HEK293 (cell line): ENCODE measurements around the gene LPO.
A peak's percentile ranks its signal among the peaks of the same experiment; 100 is the strongest.

ENCODE experiments used
- CTCF ChIA-PET: fragments of 350-600 bp; formaldehyde crosslinking; extraction: SDS; loops from one replicate; lab custom pipeline; 2021; ENCODE audit warnings: antibody characterized with exemption; lab: Yijun Ruan, JAX
- POLR2A ChIA-PET: fragments of 300-600 bp; formaldehyde crosslinking; extraction: SDS; loops from one replicate; lab custom pipeline; 2020; ENCODE audit warnings: antibody characterized with exemption, inconsistent platforms; lab: Yijun Ruan, JAX
- H3K27ac ChIP-seq: fragments of 200-500 bp; sonication (Bioruptor generic); 2 replicates; pipeline ENCODE4 v1.5.1; 2014; ENCODE audit warnings: low read depth, low read length, control low read depth, inconsistent platforms; ENCODE audit errors: extremely low read depth
- H3K36me3 ChIP-seq, 2 experiments: fragments of 200-500 bp in 1 of 2; sonication (Bioruptor generic) in 1 of 2; 1 replicate in 1 of 2; 2 replicates in 1 of 2; pipeline ENCODE4 v1.5.1; 2014 to 2017; ENCODE audit warnings: inconsistent platforms in 2 of 2, low read length in 2 of 2; ENCODE audit not compliant: control insufficient read depth in 2 of 2, insufficient read depth in 1 of 2
- H3K4me1 ChIP-seq: fragments of 200-500 bp; sonication (Bioruptor generic); 2 replicates; pipeline ENCODE4 v1.5.1; 2014; ENCODE audit warnings: mild to moderate bottlenecking, low read length, inconsistent platforms; ENCODE audit not compliant: control insufficient read depth, insufficient read depth
- H3K4me3 ChIP-seq: 2 replicates; pipeline ENCODE4 v1.5.1; 2011; ENCODE audit warnings: low read depth, mild to moderate bottlenecking, control low read depth, low read length, moderate library complexity
- H3K9me3 ChIP-seq: fragments of 200-500 bp; sonication (Bioruptor generic); 2 replicates; pipeline ENCODE4 v1.5.1; 2014; ENCODE audit warnings: low read depth, low read length, inconsistent platforms; ENCODE audit not compliant: control insufficient read depth, insufficient read depth
- BCL11A ChIP-seq: fragments of 450-650 bp; formaldehyde crosslinking; IDR thresholded peaks from 2 replicates; pipeline ENCODE4 v1.5.1; 2016; ENCODE audit warnings: low read depth, missing biosample characterization, missing genetic modification characterization
- KLF1 ChIP-seq: fragments of 450-650 bp; formaldehyde crosslinking; IDR thresholded peaks from 2 replicates; pipeline ENCODE4 v1.5.1; 2016; ENCODE audit warnings: missing biosample characterization, missing genetic modification characterization
- PATZ1 ChIP-seq: fragments of 450-650 bp; formaldehyde crosslinking; IDR thresholded peaks from 2 replicates; pipeline ENCODE4 v1.5.1; 2016; ENCODE audit warnings: missing biosample characterization, missing genetic modification characterization
- PRDM1 ChIP-seq: fragments of 450-650 bp; formaldehyde crosslinking; IDR thresholded peaks from 2 replicates; pipeline ENCODE4; 2016; ENCODE audit warnings: missing biosample characterization, missing genetic modification characterization
- PRDM10 ChIP-seq: fragments of 450-650 bp; formaldehyde crosslinking; IDR thresholded peaks from 2 replicates; pipeline ENCODE4 v1.5.1; 2016; ENCODE audit warnings: missing biosample characterization, missing genetic modification characterization
- REPIN1 ChIP-seq: fragments of 450-650 bp; formaldehyde crosslinking; IDR thresholded peaks from 2 replicates; pipeline ENCODE4 v1.5.1; 2017; ENCODE audit warnings: missing biosample characterization, missing genetic modification characterization, low read depth
- SP7 ChIP-seq: fragments of 450-650 bp; formaldehyde crosslinking; IDR thresholded peaks from 2 replicates; pipeline ENCODE4 v1.5.1; 2016; ENCODE audit warnings: missing biosample characterization, missing genetic modification characterization
- ZBTB17 ChIP-seq: fragments of 450-650 bp; formaldehyde crosslinking; IDR thresholded peaks from 2 replicates; pipeline ENCODE4 v1.5.1; 2016; ENCODE audit warnings: missing biosample characterization, missing genetic modification characterization
- ZBTB44 ChIP-seq: fragments of 450-650 bp; IDR thresholded peaks from 2 replicates; pipeline ENCODE4 v1.5.1; 2018; ENCODE audit warnings: missing biosample characterization, mild to moderate bottlenecking, missing genetic modification characterization
- ZBTB6 ChIP-seq: fragments of 450-650 bp; formaldehyde crosslinking; IDR thresholded peaks from 2 replicates; pipeline ENCODE4 v1.5.1; 2017; ENCODE audit warnings: missing biosample characterization, missing genetic modification characterization
- ZBTB7A ChIP-seq: fragments of 450-650 bp; formaldehyde crosslinking; IDR thresholded peaks from 2 replicates; pipeline ENCODE4 v1.5.1; 2016; ENCODE audit warnings: low read depth, missing biosample characterization, missing genetic modification characterization
- ZNF140 ChIP-seq: fragments of 450-650 bp; formaldehyde crosslinking; IDR thresholded peaks from 2 replicates; pipeline ENCODE4 v1.5.1; 2016; ENCODE audit warnings: missing biosample characterization, missing genetic modification characterization
- ZNF146 ChIP-seq: fragments of 450-650 bp; formaldehyde crosslinking; IDR thresholded peaks from 2 replicates; pipeline ENCODE4 v1.5.1; 2016; ENCODE audit warnings: missing biosample characterization, missing genetic modification characterization
- ZNF2 ChIP-seq: fragments of 450-650 bp; formaldehyde crosslinking; IDR thresholded peaks from 2 replicates; pipeline ENCODE4 v1.5.1; 2016; ENCODE audit warnings: missing biosample characterization, missing genetic modification characterization
- ZNF335 ChIP-seq: fragments of 450-650 bp; formaldehyde crosslinking; conservative IDR thresholded peaks from 2 replicates; pipeline ENCODE4 v1.5.1; 2016; ENCODE audit warnings: missing biosample characterization, missing genetic modification characterization
- ZNF404 ChIP-seq: fragments of 450-650 bp; formaldehyde crosslinking; IDR thresholded peaks from 2 replicates; pipeline ENCODE4 v1.5.1; 2017; ENCODE audit warnings: missing biosample characterization, missing genetic modification characterization
- ZNF423 ChIP-seq: fragments of 450-650 bp; formaldehyde crosslinking; IDR thresholded peaks from 2 replicates; pipeline ENCODE4 v1.5.1; 2016; ENCODE audit warnings: missing biosample characterization, missing genetic modification characterization
- ZNF521 ChIP-seq: fragments of 450-650 bp; formaldehyde crosslinking; IDR thresholded peaks from 2 replicates; pipeline ENCODE4 v1.5.1; 2017; ENCODE audit warnings: missing biosample characterization, mild to moderate bottlenecking, missing genetic modification characterization
- ZNF555 ChIP-seq: fragments of 450-650 bp; formaldehyde crosslinking; conservative IDR thresholded peaks from 2 replicates; pipeline ENCODE4 v1.5.1; 2017; ENCODE audit warnings: missing biosample characterization, mild to moderate bottlenecking, missing genetic modification characterization, inconsistent platforms
- ZNF626 ChIP-seq: fragments of 450-650 bp; sonication (Bioruptor Pico); formaldehyde crosslinking; IDR thresholded peaks from 2 replicates; pipeline ENCODE4 v1.5.1; 2018; ENCODE audit warnings: missing biosample characterization, missing genetic modification characterization, inconsistent platforms
- ZNF692 ChIP-seq: fragments of 450-650 bp; formaldehyde crosslinking; IDR thresholded peaks from 2 replicates; pipeline ENCODE4 v1.5.1; 2016; ENCODE audit warnings: missing biosample characterization, missing genetic modification characterization
- ZSCAN5A ChIP-seq: fragments of 450-650 bp; formaldehyde crosslinking; IDR thresholded peaks from 2 replicates; pipeline ENCODE4 v1.5.1; 2016; ENCODE audit warnings: missing biosample characterization, missing genetic modification characterization

Gene LPO

GRCh38 chr17:58217766-58218165 lies 20.6 kb upstream of the LPO start:
- Histone ChIP-seq H3K36me3 (peaks cover 13 to 44% of the 10 kb centered on the region in 2 experiments), H3K4me3 (no peak overlapping the region), H3K27ac (no peak overlapping the region), H3K4me1 (no peaks in the 10 kb centered on the region), H3K9me3 (no peaks in the 10 kb centered on the region)
- no peak for TF ChIP-seq ZNF146 (tag by site-specific recombination)
- no peak for TF ChIP-seq ZNF2 (tag by site-specific recombination)
- no peak for TF ChIP-seq ZNF555
- no peak for TF ChIP-seq ZNF626 (tag by site-specific recombination)
- TF ChIP-seq ZBTB7A (tag by site-specific recombination) = no peak
- TF ChIP-seq ZNF335 (tag by site-specific recombination) = no peak
- no peak for TF ChIP-seq REPIN1 (tag by site-specific recombination)
- TF ChIP-seq KLF1 (tag by site-specific recombination) = no peak
- TF ChIP-seq ZNF692 (tag by site-specific recombination) = no peak
- TF ChIP-seq ZBTB6 (tag by site-specific recombination) = no peak
- TF ChIP-seq PRDM1 (tag by site-specific recombination) = no peak
- no peak for TF ChIP-seq ZNF404 (tag by site-specific recombination)
- ChIA-PET POLR2A (interaction anchor here (1.2 to 3.6 kb wide), 2 partner anchors 13 to 17 kb away, joined by 6 to 14 read pairs; no protein-coding TSS in a partner anchor), CTCF (interaction anchor here (0.6 to 9.8 kb wide), 4 partner anchors 18 to 574 kb away, joined by 3 to 84 read pairs (median 7); no protein-coding TSS in a partner anchor)

GRCh38 chr17:58219007-58219788 lies 19.2 kb upstream of the LPO start, which contains the start of gene MKS1:
TSS of gene MKS1 (minus strand) at chr17:58219255. CDS start at chr17:58219230, 25 bp downstream.
- peaks cover 7 to 29% of the 10 kb centered on the region in 2 experiments; a peak in 2 of 3 replicates for H3K36me3 ChIP-seq
- H3K9me3 ChIP-seq = no peaks in the 10 kb centered on the region
- no peaks in the 10 kb centered on the region for H3K4me1 ChIP-seq
- ChIA-PET POLR2A (interaction anchor here (0.6 to 3.6 kb wide), 7 partner anchors 12 to 923 kb away, joined by 3 to 14 read pairs (median 4); no protein-coding TSS in a partner anchor), CTCF (interaction anchor here (0.6 to 3.0 kb wide), 12 partner anchors 12 to 377 kb away, joined by 3 to 17 read pairs (median 4); no protein-coding TSS in a partner anchor)
- peak within 1 kb of the TSS; percentile 79 for H3K4me3 ChIP-seq
- H3K27ac ChIP-seq = peak within 1 kb of the TSS; percentile 14; the same call in 1 of the 2 replicates
- 0 out of 2 replicates have a peak, but pooled peaks have one; percentile 62 for TF ChIP-seq PRDM10
- no peak for TF ChIP-seq ZNF521 (tag by site-specific recombination)
- TF ChIP-seq PATZ1 (tag by site-specific recombination) = peak; percentile 62
- TF ChIP-seq ZNF140 = no peak
- TF ChIP-seq ZBTB44 (tag by site-specific recombination) = no peak
- TF ChIP-seq ZNF423 (tag by site-specific recombination) = no peak
- no peak for TF ChIP-seq BCL11A (tag by site-specific recombination)
- peak; percentile 77 for TF ChIP-seq ZBTB17
- 0 out of 2 replicates have a peak, but pooled peaks have one; percentile 29 for TF ChIP-seq ZSCAN5A
- TF ChIP-seq SP7 (tag by site-specific recombination) = peak; percentile 76
